HG03139 (cell line): ENCODE data around the gene XIAP.
A peak's percentile ranks its signal among the peaks of the same experiment; 100 is the strongest.
"Not testable (repeated sequence)": the region's sequence is repeated elsewhere in the genome, so short reads cannot be mapped to it uniquely, and the experiment has no call there.

Experiments
- ATAC-seq: cut with Tn5 transposase; IDR thresholded peaks from one replicate; pipeline ENCODE4 v1.9.1; 2021; ENCODE audit not compliant: unreplicated experiment

The XIAP gene

GRCh38 chrX:123859846-123860838 is at the start of gene XIAP:
Gene XIAP (plus strand): TSS chrX:123860053. CDS start chrX:123885663, 25,610 bp downstream.
- peak; percentile 71 for ATAC-seq

- ATAC-seq, result no peak
Observed at GRCh38 chrX:123814343-123814742, 45.5 kb upstream of the XIAP start.

DNA sequence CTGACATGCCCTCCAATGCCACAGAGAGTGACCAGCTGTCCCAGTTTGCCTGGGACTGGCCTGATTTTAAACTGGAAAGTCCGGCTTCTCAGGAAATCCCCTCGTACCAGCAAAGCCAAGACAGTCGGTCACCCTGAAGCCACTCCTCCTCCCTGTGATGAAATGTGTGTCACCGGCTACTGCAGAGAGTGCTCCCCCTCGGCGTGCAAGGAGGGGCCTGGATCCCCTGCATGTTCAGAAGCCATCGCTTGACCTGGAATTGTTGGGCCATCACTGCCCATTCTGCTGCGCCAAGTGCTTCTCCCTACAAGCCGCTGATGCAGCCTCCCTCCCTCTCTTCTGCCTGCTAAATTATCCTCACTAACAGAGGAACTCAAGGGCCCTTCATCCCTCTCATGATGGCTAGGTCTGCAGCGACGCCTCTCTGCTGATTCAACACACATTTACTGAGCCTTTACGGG is 44.9 kb upstream of the XIAP start:
- not testable (repeated sequence) for ATAC-seq

DNA sequence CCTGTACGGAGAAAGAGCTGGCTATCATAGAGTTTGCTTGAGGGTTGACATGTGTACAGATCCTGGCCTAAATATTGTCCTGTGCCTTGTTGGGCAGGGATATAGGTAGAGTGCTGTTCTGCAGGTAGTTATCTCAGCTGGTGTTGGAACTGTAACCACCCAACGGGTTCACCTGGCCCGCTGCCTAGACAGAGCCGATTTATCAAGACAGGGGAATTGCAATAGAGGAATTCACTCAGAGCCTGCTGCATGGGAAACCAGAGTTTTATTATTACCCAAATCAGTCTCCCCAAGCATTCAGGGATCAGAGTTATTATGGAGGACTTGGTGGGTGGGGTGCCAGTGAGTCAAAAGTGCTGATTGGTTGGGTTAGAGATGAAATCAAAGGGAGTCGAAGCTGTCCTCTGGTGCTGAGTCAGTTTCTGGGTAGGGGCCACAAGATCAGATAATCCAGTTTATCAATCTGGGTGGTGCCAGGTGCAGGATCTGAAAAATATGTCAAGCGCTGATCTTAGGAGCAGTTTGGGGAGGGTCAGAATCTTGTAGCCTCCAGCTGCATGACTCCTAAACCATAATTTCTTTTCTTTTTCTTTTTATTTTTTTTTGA is 42.5 kb upstream of the XIAP start:
- no peak for ATAC-seq

DNA sequence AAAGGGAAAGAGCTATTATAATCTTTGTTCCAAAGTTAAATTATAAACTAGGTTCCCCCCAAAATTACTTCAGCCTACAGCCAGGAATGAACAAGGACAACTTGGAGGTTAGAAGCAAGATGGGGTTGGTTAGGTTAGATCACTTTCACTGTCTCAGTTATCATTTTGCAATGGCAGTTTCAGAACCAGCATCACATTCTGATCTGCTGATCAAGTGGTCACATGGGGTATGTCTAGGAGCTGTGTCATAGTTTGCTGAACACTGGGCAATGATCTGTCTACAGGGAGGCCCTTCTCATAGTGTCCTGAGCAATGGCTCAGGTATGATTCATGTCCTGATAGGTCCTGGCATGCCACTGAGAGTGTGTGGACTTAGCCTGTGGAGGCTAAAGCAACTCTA is 41.6 kb upstream of the XIAP start:
- ATAC-seq, result no peak

- no peak for ATAC-seq
Observed at GRCh38 chrX:123822965-123823364, 36.9 kb upstream of the XIAP start.

DNA sequence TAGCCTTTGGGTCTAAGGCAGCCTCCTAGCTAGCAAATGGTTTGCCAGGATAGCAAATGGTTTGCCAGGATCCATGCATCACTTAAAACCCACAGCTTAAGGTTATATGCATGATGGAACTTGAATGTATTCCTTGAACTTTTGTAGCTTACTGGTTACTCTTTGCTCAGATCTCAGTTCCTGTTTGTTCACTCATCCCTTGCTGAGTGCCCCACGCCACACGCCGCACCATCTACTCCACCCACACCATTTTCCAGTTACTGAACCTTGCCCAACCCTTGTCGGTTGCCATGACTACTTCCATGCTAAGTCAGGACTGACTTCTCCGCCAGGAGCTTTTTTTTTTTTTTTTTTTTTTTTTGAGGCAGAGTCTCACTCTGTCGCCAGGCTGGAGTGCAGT is 29.5 kb upstream of the XIAP start:
- peak; percentile 92 for ATAC-seq

GRCh38 chrX:123833387-123833786 is 26.5 kb upstream of the XIAP start:
- peak; percentile 71 for ATAC-seq

- ATAC-seq, result no peak
Observed at GRCh38 chrX:123834116-123834515, 25.7 kb upstream of the XIAP start.

- ATAC-seq, result no peak
Observed at GRCh38 chrX:123835661-123836371, 24.0 kb upstream of the XIAP start.

DNA sequence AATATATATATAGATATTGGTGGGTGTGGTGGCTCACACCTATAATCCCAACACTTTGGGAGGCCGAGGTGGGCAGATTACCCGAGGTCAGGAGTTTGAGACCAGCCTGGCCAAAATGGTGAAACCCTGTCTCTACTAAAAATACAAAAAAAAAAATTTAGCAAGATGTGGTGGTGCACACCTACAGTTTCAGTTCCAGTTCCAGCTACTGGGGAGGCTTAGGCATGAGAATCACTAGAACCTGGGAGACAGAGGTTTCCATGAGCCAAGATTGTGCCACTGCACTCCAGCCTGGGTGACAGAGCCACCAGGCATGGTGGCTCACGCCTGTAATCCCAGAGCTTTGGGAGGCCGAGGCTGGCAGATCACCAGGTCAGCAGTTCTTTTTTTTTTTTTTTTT is 14.7 kb upstream of the XIAP start:
- ATAC-seq, result not testable (repeated sequence)

- no peak for ATAC-seq
Observed at GRCh38 chrX:123846577-123847038, 13.2 kb upstream of the XIAP start.

GRCh38 chrX:123847056-123847455 is 12.8 kb upstream of the XIAP start:
- ATAC-seq, result no peak

DNA sequence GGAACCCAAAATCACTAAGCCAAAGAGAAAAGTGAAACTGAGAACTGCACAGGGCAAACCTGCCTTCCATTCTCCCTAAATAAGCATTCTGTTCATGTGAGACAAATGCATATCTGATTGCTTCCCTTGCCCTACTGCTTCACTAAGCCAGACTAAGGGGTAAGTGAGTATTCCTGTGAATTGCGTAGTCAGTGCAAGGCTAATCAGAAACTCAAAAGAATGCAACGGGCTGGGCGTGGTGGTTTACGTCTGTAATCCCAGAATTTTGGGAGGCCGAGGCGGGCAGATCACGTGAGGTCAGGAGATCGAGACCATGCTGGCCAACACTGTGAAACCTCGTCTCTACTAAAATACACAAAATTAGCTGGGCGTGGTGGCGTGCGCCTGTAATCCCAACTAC is 10.8 kb upstream of the XIAP start:
- no peak for ATAC-seq

DNA sequence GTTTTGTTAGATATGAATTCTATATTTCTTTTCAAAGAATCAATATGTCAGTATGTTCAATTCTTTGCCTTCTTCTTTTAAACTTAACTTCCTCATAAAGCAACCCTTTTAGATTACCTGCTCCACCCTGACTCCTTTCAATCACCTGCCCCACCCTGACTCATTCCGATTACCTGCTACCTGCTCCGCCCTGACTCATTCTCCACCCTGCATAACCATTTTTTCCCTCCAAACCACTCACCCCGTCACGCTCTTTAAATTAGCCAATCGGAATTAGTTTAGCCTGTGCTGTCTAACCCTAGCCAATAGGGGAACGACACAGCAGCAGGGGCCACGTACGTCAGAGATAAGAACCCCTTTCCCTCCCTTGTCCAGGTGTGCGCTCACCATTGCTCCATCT is 9.9 kb upstream of the XIAP start:
- ATAC-seq, result not testable (repeated sequence)

- no peak for ATAC-seq
Observed at GRCh38 chrX:123851079-123851478, 8.8 kb upstream of the XIAP start.

- no peak for ATAC-seq
Observed at GRCh38 chrX:123854329-123854728, 5.5 kb upstream of the XIAP start.

- peak; percentile 3 for ATAC-seq
Observed at GRCh38 chrX:123859409-123859845, 426 bp upstream of the XIAP start.

GRCh38 chrX:123860983-123861382 is 1.1 kb downstream of the XIAP start:
- ATAC-seq, result no peak

DNA sequence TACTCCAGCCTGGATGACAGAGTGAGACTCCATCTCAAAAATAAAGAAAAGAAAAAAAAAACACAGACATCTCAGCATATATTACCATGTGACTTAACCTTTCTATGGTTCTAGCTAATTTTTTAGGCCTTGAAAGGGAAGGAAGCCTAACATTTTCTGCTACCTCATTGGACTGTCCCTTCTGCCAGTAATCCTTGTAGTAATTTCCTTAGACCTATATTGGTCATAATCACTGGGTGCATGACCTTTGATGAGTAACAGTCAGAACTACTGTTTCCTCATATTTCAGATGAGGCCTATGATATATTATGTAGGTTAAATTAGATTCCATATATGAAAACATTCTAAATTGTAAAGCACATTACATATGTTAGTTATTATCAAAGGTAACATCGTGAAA is 9.6 kb downstream of the XIAP start:
- ATAC-seq, result no peak

- ATAC-seq, result no peak
Observed at GRCh38 chrX:123871309-123871708, 11.5 kb downstream of the XIAP start.
